ENCODE data around the gene OTOF. TPM values are rescaled to one million over a fixed set of nuclear protein-coding genes. Genes with fewer than 3 reads are reported as not detected.

The OTOF gene
- total RNA-seq, 1 donor from 2014 or later, result not detected

GRCh38 chr2:26457251-26457666 lies 20.7 kb downstream of the OTOF start:
- intact Hi-C loops (cut with micrococcal nuclease), result no loop called here
- ATAC-seq (no peak), DNase-seq (no peak)

- intact Hi-C loops (cut with micrococcal nuclease), result no loop called here
- ATAC-seq (no peak), DNase-seq (no peak)
Measured at GRCh38 chr2:26456440-26457250, 21.3 kb downstream of the OTOF start.

GRCh38 chr2:26455670-26456439 lies 22.1 kb downstream of the OTOF start:
- ATAC-seq, result peak; percentile 72
- intact Hi-C loops (cut with micrococcal nuclease), result no loop called here
- DNase-seq, result peak; percentile 56

GRCh38 chr2:26455037-26455669 lies 22.8 kb downstream of the OTOF start:
- intact Hi-C loops (cut with micrococcal nuclease), result no loop called here
- DNase-seq (no peak), ATAC-seq (peak; percentile 28)

- intact Hi-C loops (cut with micrococcal nuclease), result no loop called here
- DNase-seq (no peak), ATAC-seq (no peak)
Measured at GRCh38 chr2:26454561-26455001, 23.3 kb downstream of the OTOF start.

GRCh38 chr2:26453421-26454329 lies 24.2 kb downstream of the OTOF start:
- intact Hi-C loops (cut with micrococcal nuclease), result no loop called here
- no peak for ATAC-seq
- DNase-seq, result no peak

GRCh38 chr2:26451700-26452099 lies 26.2 kb downstream of the OTOF start:
- no peak for DNase-seq
- no peak for ATAC-seq
- intact Hi-C loops (cut with micrococcal nuclease), result no loop called here

GRCh38 chr2:26450031-26450635 lies 27.8 kb downstream of the OTOF start:
- intact Hi-C loops (cut with micrococcal nuclease), result no loop called here
- ATAC-seq (no peak), DNase-seq (no peak)

- DNase-seq (no peak), ATAC-seq (no peak)
- intact Hi-C loops (cut with micrococcal nuclease), result no loop called here
Measured at GRCh38 chr2:26449278-26450030, 28.5 kb downstream of the OTOF start.

- intact Hi-C loops (cut with micrococcal nuclease), result no loop called here
- DNase-seq, result no peak
- ATAC-seq, result no peak
Measured at GRCh38 chr2:26448651-26449050, 29.3 kb downstream of the OTOF start.

- ATAC-seq (peak; percentile 93), DNase-seq (no peak)
- intact Hi-C loops (cut with micrococcal nuclease), result no loop called here
Measured at GRCh38 chr2:26444236-26444635, 33.7 kb downstream of the OTOF start.

- intact Hi-C loops (cut with micrococcal nuclease), result no loop called here
- ATAC-seq, result no peak
Measured at GRCh38 chr2:26442707-26443106, 35.2 kb downstream of the OTOF start.

GRCh38 chr2:26442301-26442700 lies 35.6 kb downstream of the OTOF start:
- ATAC-seq (no peak), DNase-seq (no peak)
- intact Hi-C loops (cut with micrococcal nuclease), result no loop called here

More at GRCh38 chr2:26442707-26443106, 35.2 kb downstream of the OTOF start:
- DNase-seq, result no peak

GRCh38 chr2:26438926-26439325 lies 39.0 kb downstream of the OTOF start:
- ATAC-seq (no peak), DNase-seq (no peak)
- intact Hi-C loops (cut with micrococcal nuclease), result no loop called here

- no peak for DNase-seq
- intact Hi-C loops (cut with micrococcal nuclease), result no loop called here
- no peak for ATAC-seq
Measured at GRCh38 chr2:26438526-26438925, 39.4 kb downstream of the OTOF start.

GRCh38 chr2:26435106-26435505 lies 42.8 kb downstream of the OTOF start:
- ATAC-seq (no peak), DNase-seq (no peak)
- intact Hi-C loops (cut with micrococcal nuclease), result no loop called here

GRCh38 chr2:26432859-26433258 lies 45.1 kb downstream of the OTOF start:
- no peak for ATAC-seq
- no peak for DNase-seq

GRCh38 chr2:26432363-26432762 lies 45.6 kb downstream of the OTOF start:
- DNase-seq, result no peak

More at GRCh38 chr2:26432859-26433258, 45.1 kb downstream of the OTOF start:
- intact Hi-C loops (cut with micrococcal nuclease), result no loop called here

More at GRCh38 chr2:26432363-26432762, 45.6 kb downstream of the OTOF start:
- ATAC-seq, result no peak
- intact Hi-C loops (cut with micrococcal nuclease), result no loop called here

All from left ventricle myocardium superior (tissue), 1 donor.